ENCODE measurements around the gene HSPA1L. TPM values are rescaled to one million over a fixed set of nuclear protein-coding genes. Genes with fewer than 3 reads are reported as not detected.
A peak's percentile ranks its signal among the peaks of the same experiment; 100 is the strongest.

HSPA1L gene
- total and polyA plus RNA-seq, 2 donors (not counting 1 experiment from before 2014, with no cell fraction given): 0.81 to 2.0 TPM

DNA sequence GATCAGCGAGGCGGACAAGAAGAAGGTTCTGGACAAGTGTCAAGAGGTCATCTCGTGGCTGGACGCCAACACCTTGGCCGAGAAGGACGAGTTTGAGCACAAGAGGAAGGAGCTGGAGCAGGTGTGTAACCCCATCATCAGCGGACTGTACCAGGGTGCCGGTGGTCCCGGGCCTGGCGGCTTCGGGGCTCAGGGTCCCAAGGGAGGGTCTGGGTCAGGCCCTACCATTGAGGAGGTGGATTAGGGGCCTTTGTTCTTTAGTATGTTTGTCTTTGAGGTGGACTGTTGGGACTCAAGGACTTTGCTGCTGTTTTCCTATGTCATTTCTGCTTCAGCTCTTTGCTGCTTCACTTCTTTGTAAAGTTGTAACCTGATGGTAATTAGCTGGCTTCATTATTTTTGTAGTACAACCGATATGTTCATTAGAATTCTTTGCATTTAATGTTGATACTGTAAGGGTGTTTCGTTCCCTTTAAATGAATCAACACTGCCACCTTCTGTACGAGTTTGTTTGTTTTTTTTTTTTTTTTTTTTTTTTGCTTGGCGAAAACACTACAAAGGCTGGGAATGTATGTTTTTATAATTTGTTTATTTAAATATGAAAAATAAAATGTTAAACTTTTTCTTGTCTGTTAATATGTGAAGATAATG lies 14.7 kb upstream of the HSPA1L start:
- WGBS (ENCODE audit: insufficient coverage): 0% methylated on average over 7 of the region's 15 CpGs
- peaks cover 18% of the 10 kb centered on the region for H3K79me2 ChIP-seq (ENCODE audit: control insufficient read depth, insufficient read depth, low read length)
- no peaks in the 10 kb centered on the region for H3K9me3 Mint-ChIP-seq (ENCODE audit: insufficient read depth)
- H3K27ac Mint-ChIP-seq: peak overlapping the region; percentile 95
- H2AFZ ChIP-seq (ENCODE audit: insufficient read depth, low read depth, low read length, poor library complexity, severe bottlenecking): peak overlapping the region; percentile 71
- H3K4me2 ChIP-seq (replicated peaks; ENCODE audit: low read depth, low read length, poor library complexity, severe bottlenecking): peak overlapping the region; percentile 96
- H3K27ac ChIP-seq (ENCODE audit: low read length in 2 of 2): peak overlapping the region; percentile 18 to 70
- DNase-seq: peak; percentile 79
- peak overlapping the region; percentile 96 for H3K4me3 Mint-ChIP-seq
- peaks cover 37% of the 10 kb centered on the region for H3K4me1 Mint-ChIP-seq
- H3K27me3 ChIP-seq (replicated peaks in 1 of 4; ENCODE audit: control extremely low read depth in 1 of 4, control insufficient read depth in 3 of 4, insufficient read depth in 4 of 4, low read length in 3 of 4): no peaks in the 10 kb centered on the region
- no peaks in the 10 kb centered on the region for H3K9me3 ChIP-seq (ENCODE audit: control extremely low read depth in 1 of 3, control insufficient read depth in 2 of 3, insufficient read depth in 1 of 3, low read length in 2 of 3)
- H3K9ac ChIP-seq (ENCODE audit: low read length): peak overlapping the region; percentile 77
- intact Hi-C loops (cut with micrococcal nuclease): loop anchor here (1.0 to 10.0 kb wide), 6 partner anchors 15 to 282 kb away; partner anchors contain the start of genes DXO, HSPA1A, HSPA1L and NFKBIL1
- POLR2A ChIA-PET: interaction anchor here (0.6 to 4.9 kb wide), 15 partner anchors 15 to 1285 kb away, joined by 3 to 37 read pairs (median 9); partner anchors contain the start of genes DDAH2, HSPA1A, HSPA1L and LY6G5C
- H3K27me3 Mint-ChIP-seq: no peaks in the 10 kb centered on the region
- ATAC-seq (ENCODE audit: low read depth): no peak
- H3K4me1 ChIP-seq (ENCODE audit: control insufficient read depth in 2 of 2, insufficient read depth in 2 of 2, low read length in 2 of 2): peaks cover 26 to 52% of the 10 kb centered on the region in 2 donors
- H4K20me1 ChIP-seq (ENCODE audit: control insufficient read depth, insufficient read depth, low read length, poor library complexity, severe bottlenecking): peaks cover 5% of the 10 kb centered on the region
- H3K4me3 ChIP-seq (ENCODE audit: control extremely low read depth in 1 of 5, extremely low read depth in 1 of 5, insufficient read depth in 1 of 5, low read depth in 2 of 5, low read length in 4 of 5): peak overlapping the region; percentile 48 to 81 (median 65)
- CTCF ChIA-PET: interaction anchor here (0.6 to 4.7 kb wide), 42 partner anchors 10 to 1104 kb away, joined by 3 to 75 read pairs (median 6); partner anchors contain the start of genes ABHD16A, APOM, ATP6V1G2 and CLIC1
- H3K36me3 ChIP-seq (replicated peaks in 1 of 2; ENCODE audit: control extremely low read depth in 1 of 2, control insufficient read depth in 1 of 2, extremely low read depth in 1 of 2, insufficient read depth in 2 of 2, low read length in 1 of 2): no peaks in the 10 kb centered on the region
- TF ChIP-seq EZH2 (IDR thresholded peaks at IDR 0.05; ENCODE audit: borderline replicate concordance, insufficient read depth, low read depth, low read length, poor library complexity, severe bottlenecking): no peak
- TF ChIP-seq, protein P1, sequence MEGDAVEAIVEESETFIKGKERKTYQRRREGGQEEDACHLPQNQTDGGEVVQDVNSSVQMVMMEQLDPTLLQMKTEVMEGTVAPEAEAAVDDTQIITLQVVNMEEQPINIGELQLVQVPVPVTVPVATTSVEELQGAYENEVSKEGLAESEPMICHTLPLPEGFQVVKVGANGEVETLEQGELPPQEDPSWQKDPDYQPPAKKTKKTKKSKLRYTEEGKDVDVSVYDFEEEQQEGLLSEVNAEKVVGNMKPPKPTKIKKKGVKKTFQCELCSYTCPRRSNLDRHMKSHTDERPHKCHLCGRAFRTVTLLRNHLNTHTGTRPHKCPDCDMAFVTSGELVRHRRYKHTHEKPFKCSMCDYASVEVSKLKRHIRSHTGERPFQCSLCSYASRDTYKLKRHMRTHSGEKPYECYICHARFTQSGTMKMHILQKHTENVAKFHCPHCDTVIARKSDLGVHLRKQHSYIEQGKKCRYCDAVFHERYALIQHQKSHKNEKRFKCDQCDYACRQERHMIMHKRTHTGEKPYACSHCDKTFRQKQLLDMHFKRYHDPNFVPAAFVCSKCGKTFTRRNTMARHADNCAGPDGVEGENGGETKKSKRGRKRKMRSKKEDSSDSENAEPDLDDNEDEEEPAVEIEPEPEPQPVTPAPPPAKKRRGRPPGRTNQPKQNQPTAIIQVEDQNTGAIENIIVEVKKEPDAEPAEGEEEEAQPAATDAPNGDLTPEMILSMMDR (IDR thresholded peaks at IDR 0.05): peak; percentile 67
